HFFc6 (cell line): ENCODE data around the gene NRARP. TPM values are rescaled to one million over a fixed set of nuclear protein-coding genes. Genes with fewer than 3 reads are reported as not detected.
A peak's percentile ranks its signal among the peaks of the same experiment; 100 is the strongest.
"Not testable (repeated sequence)": the region's sequence is repeated elsewhere in the genome, so short reads cannot be mapped to it uniquely, and the experiment has no call there.

Source experiments
- DNase-seq: peaks from one replicate; pipeline ENCODE4 v3.0.0-alpha.2; 2018
- H3K27ac Mint-ChIP-seq: 2 replicates; pipeline ENCODE4 v1.8.0; 2020; ENCODE audit warnings: mild to moderate bottlenecking, mixed read lengths
- H3K27me3 Mint-ChIP-seq: 2 replicates; pipeline ENCODE4 v1.8.0; 2021; ENCODE audit warnings: mild to moderate bottlenecking, moderate library complexity, mixed read lengths; ENCODE audit not compliant: insufficient read depth
- H3K36me3 Mint-ChIP-seq: 2 replicates; pipeline ENCODE4 v1.8.0; 2021; ENCODE audit warnings: low read depth, mixed read lengths
- H3K4me1 Mint-ChIP-seq: 2 replicates; pipeline ENCODE4 v1.8.0; 2020; ENCODE audit warnings: low read depth, mixed read lengths
- H3K4me3 Mint-ChIP-seq: 2 replicates; pipeline ENCODE4 v1.8.0; 2020; ENCODE audit warnings: mild to moderate bottlenecking, moderate library complexity, mixed read lengths
- H3K9me3 Mint-ChIP-seq: 2 replicates; pipeline ENCODE4 v1.8.0; 2020; ENCODE audit warnings: mild to moderate bottlenecking, mixed read lengths
- total RNA-seq, 6 experiments: library from RNA; stranded (reverse); fragmentation: NEBNext Ultra II Directional; extraction: Animal tissue kit (Norgen Biotek cat#: 25700); gene quantifications; 2 replicates in 1 of 6; 3 replicates in 5 of 6; pipeline ENCODE4 v1.2.3, GENCODE V29; 2021
- TF ChIP-seq, protein P1 (sequence below): fragments of 200-600 bp; sonication (generic); IDR thresholded peaks from 2 replicates; pipeline ENCODE4 v1.5.0; 2021; ENCODE audit warnings: antibody characterized with exemption, mild to moderate bottlenecking

NRARP gene
- total RNA-seq, 6 experiments from 2014 or later = 0.09 to 0.36 (median 0.17) TPM; not detected in 1

GRCh38 chr9:137262909-137263285 lies 39.2 kb downstream of the NRARP start:
- Mint-ChIP-seq H3K4me1 (peaks cover 10% of the 10 kb centered on the region), H3K27me3 (no peaks in the 10 kb centered on the region), H3K36me3 (peaks cover 6% of the 10 kb centered on the region; the same call in 1 of the 2 replicates), H3K27ac (no peak overlapping the region), H3K4me3 (no peak overlapping the region), H3K9me3 (no peaks in the 10 kb centered on the region)
- DNase-seq = no peak
- TF ChIP-seq, protein P1, sequence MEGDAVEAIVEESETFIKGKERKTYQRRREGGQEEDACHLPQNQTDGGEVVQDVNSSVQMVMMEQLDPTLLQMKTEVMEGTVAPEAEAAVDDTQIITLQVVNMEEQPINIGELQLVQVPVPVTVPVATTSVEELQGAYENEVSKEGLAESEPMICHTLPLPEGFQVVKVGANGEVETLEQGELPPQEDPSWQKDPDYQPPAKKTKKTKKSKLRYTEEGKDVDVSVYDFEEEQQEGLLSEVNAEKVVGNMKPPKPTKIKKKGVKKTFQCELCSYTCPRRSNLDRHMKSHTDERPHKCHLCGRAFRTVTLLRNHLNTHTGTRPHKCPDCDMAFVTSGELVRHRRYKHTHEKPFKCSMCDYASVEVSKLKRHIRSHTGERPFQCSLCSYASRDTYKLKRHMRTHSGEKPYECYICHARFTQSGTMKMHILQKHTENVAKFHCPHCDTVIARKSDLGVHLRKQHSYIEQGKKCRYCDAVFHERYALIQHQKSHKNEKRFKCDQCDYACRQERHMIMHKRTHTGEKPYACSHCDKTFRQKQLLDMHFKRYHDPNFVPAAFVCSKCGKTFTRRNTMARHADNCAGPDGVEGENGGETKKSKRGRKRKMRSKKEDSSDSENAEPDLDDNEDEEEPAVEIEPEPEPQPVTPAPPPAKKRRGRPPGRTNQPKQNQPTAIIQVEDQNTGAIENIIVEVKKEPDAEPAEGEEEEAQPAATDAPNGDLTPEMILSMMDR = no peak

- peak; percentile 40 for DNase-seq
- H3K36me3 Mint-ChIP-seq, H3K4me3 Mint-ChIP-seq, H3K4me1 Mint-ChIP-seq, H3K27ac Mint-ChIP-seq, H3K27me3 Mint-ChIP-seq, H3K9me3 Mint-ChIP-seq: not testable (repeated sequence)
- TF ChIP-seq, protein P1 = peak; percentile 70
These were observed 39.7 kb downstream of the NRARP start for GRCh38 chr9:137262173-137262908.

- peak overlapping the region; percentile 90 for H3K4me3 Mint-ChIP-seq
- peaks cover 5% of the 10 kb centered on the region; the same call in 1 of the 2 replicates for H3K36me3 Mint-ChIP-seq
- peaks cover 17% of the 10 kb centered on the region for H3K4me1 Mint-ChIP-seq
- TF ChIP-seq, protein P1 = no peak
- H3K27ac Mint-ChIP-seq = no peak overlapping the region
- no peaks in the 10 kb centered on the region for H3K9me3 Mint-ChIP-seq
- DNase-seq = no peak
- no peaks in the 10 kb centered on the region; the same call in 1 of the 2 replicates for H3K27me3 Mint-ChIP-seq
These were observed 45.2 kb downstream of the NRARP start for GRCh38 chr9:137256856-137257255.

DNA sequence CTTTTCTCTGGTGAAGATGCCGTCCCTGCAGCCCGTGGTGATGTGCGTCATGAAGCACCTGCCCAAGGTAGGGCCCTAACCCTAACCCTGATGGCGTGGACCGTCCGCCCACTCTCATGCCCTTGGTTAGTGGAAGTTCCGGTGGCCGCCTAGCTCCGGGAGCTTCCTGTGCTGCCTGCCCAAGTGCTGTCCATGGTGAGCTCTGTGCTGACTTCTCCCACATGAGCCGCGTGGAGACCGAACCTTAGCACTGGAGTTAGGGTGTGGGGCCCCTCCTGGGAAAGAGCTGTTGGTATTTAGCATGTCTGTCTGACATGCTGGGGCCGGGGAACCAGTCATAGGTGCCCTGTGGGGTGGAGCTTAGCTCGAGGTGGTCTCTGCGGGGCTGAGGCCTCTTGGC lies 45.7 kb downstream of the NRARP start:
- no peaks in the 10 kb centered on the region for H3K9me3 Mint-ChIP-seq
- no peak overlapping the region for H3K27ac Mint-ChIP-seq
- DNase-seq = no peak
- H3K4me1 Mint-ChIP-seq = peaks cover 13% of the 10 kb centered on the region
- peak overlapping the region; percentile 90 for H3K4me3 Mint-ChIP-seq
- H3K36me3 Mint-ChIP-seq = no peaks in the 10 kb centered on the region
- TF ChIP-seq, protein P1 = no peak
- no peaks in the 10 kb centered on the region; the same call in 1 of the 2 replicates for H3K27me3 Mint-ChIP-seq

GRCh38 chr9:137255448-137256114 lies 46.5 kb downstream of the NRARP start:
- H3K36me3 Mint-ChIP-seq = no peaks in the 10 kb centered on the region
- no peaks in the 10 kb centered on the region; the same call in 1 of the 2 replicates for H3K27me3 Mint-ChIP-seq
- peaks cover 13% of the 10 kb centered on the region for H3K4me1 Mint-ChIP-seq
- DNase-seq = no peak
- H3K9me3 Mint-ChIP-seq = no peaks in the 10 kb centered on the region
- TF ChIP-seq, protein P1 = no peak
- H3K27ac Mint-ChIP-seq = peak overlapping the region; percentile 42
- H3K4me3 Mint-ChIP-seq = peak overlapping the region; percentile 90
